PC-3 (cell line): ENCODE data around the gene EFNB1. TPM values are rescaled to one million over a fixed set of nuclear protein-coding genes. Genes with fewer than 3 reads are reported as not detected.

Source experiments
- ATAC-seq: fragments of 200-7000 bp; cut with Tn5 transposase; 2 replicates; pipeline ENCODE4 v1.9.1; 2020; ENCODE audit warnings: mild to moderate bottlenecking, moderate library complexity
- BruUV-seq: library from RNA; stranded (reverse); fragments of 400-500 nt; replicated peaks from 2 replicates; lab custom pipeline; 2021; lab: Mats Ljungman, UMichigan
- CTCF ChIA-PET: fragments of 300-600 bp; sonication (Branson Sonifier 250); formaldehyde crosslinking; loops from one replicate; lab custom pipeline; 2022; ENCODE audit warnings: antibody characterized with exemption; lab: Charles Lee
- POLR2A ChIA-PET: fragments of 300-600 bp; sonication (Branson Sonifier 250); formaldehyde crosslinking; loops from one replicate; lab custom pipeline; 2022; ENCODE audit warnings: antibody characterized with exemption; ENCODE audit not compliant: unreplicated experiment; lab: Charles Lee
- DNase-seq: peaks from one replicate; pipeline ENCODE4 v3.0.0-alpha.2; 2015
- H2AFZ ChIP-seq: fragments of 300-600 bp; sonication (generic); 2 replicates; pipeline ENCODE4 v1.6.0; 2016; ENCODE audit warnings: antibody characterized with exemption, low read length
- H3F3A ChIP-seq: fragments of 300-600 bp; sonication (generic); one replicate; pipeline ENCODE4 v1.6.0; 2017; ENCODE audit warnings: antibody characterized with exemption, low read length, control low read depth, mild to moderate bottlenecking; ENCODE audit not compliant: unreplicated experiment
- H3K27ac ChIP-seq: fragments of 300-600 bp; sonication (generic); 2 replicates; pipeline ENCODE4 v1.5.1; 2016; ENCODE audit warnings: mild to moderate bottlenecking, low read length
- H3K27me3 ChIP-seq: fragments of 300-600 bp; sonication (generic); 2 replicates; pipeline ENCODE4 v1.6.1; 2016; ENCODE audit warnings: low read length, mixed read lengths
- H3K36me3 ChIP-seq: fragments of 300-600 bp; sonication (generic); 2 replicates; pipeline ENCODE4 v1.6.1; 2016; ENCODE audit warnings: low read depth, mixed run types, low read length, mixed read lengths
- H3K4me1 ChIP-seq: fragments of 300-600 bp; sonication (generic); 2 replicates; pipeline ENCODE4 v1.5.1; 2016; ENCODE audit warnings: low read length; ENCODE audit not compliant: insufficient read depth
- H3K4me2 ChIP-seq: fragments of 300-600 bp; sonication (generic); 2 replicates; pipeline ENCODE4 v1.6.0; 2016; ENCODE audit warnings: low read length
- H3K4me3 ChIP-seq: fragments of 300-600 bp; sonication (generic); 2 replicates; pipeline ENCODE4 v1.5.1; 2016; ENCODE audit warnings: mild to moderate bottlenecking, low read length, mixed read lengths
- H3K79me2 ChIP-seq: fragments of 300-600 bp; sonication (generic); 2 replicates; pipeline ENCODE4 v1.6.1; 2017; ENCODE audit warnings: low read length, mixed read lengths
- H3K9ac ChIP-seq: fragments of 300-600 bp; sonication (generic); 2 replicates; pipeline ENCODE4 v1.6.0; 2016; ENCODE audit warnings: mild to moderate bottlenecking, low read length
- H3K9me2 ChIP-seq: fragments of 300-600 bp; sonication (generic); replicated peaks from 2 replicates; pipeline ENCODE4 v1.6.1; 2016; ENCODE audit warnings: mixed run types, low read length, mixed read lengths
- H3K9me3 ChIP-seq: fragments of 300-600 bp; sonication (generic); 2 replicates; pipeline ENCODE4 v1.6.1; 2016; ENCODE audit warnings: low read length, mixed read lengths
- H4K20me1 ChIP-seq: fragments of 300-600 bp; sonication (generic); 2 replicates; pipeline ENCODE4 v1.6.1; 2016; ENCODE audit warnings: low read length, mixed read lengths
- CTCF ChIP-seq: fragments of 300-600 bp; sonication (generic); conservative IDR thresholded peaks from 2 replicates; pipeline ENCODE4 v1.5.1; 2017; ENCODE audit warnings: antibody characterized with exemption, low read depth, mild to moderate bottlenecking, low read length
- EZH2 ChIP-seq: fragments of 300-600 bp; sonication (generic); IDR thresholded peaks from one replicate; pipeline ENCODE4 v1.6.1; 2017; ENCODE audit warnings: antibody characterized with exemption, mild to moderate bottlenecking, low read length; ENCODE audit not compliant: unreplicated experiment
- EZH2phosphoT487 ChIP-seq: fragments of 300-600 bp; sonication (generic); IDR thresholded peaks from 2 replicates; pipeline ENCODE4 v1.6.1; 2018; ENCODE audit warnings: mild to moderate bottlenecking, antibody characterized with exemption, low read length, borderline replicate concordance
- intact Hi-C: fragments of 100-400 bp; cut with micrococcal nuclease; formaldehyde crosslinking; loops from 2 replicates; pipeline ENCODE4 v1.9.0; 2023
- total RNA-seq: library from RNA; depleted of rRNA; stranded (reverse); fragments of >200 nt; gene quantifications from 2 replicates; pipeline ENCODE4 v1.2.3, GENCODE V29; 2014

The EFNB1 gene
- total RNA-seq, 1 experiment from 2014 or later: 102 TPM

GRCh38 chrX:68807818-68808217, 21.0 kb upstream of the EFNB1 start:
- no TSS peak for BruUV-seq
- H3K4me3 ChIP-seq: no peak overlapping the region
- H4K20me1 ChIP-seq: no peaks in the 10 kb centered on the region
- no peak overlapping the region for H2AFZ ChIP-seq
- ATAC-seq: peak; percentile 67
- H3K27me3 ChIP-seq: peaks cover 10% of the 10 kb centered on the region; the same call in 1 of the 2 replicates
- H3K36me3 ChIP-seq: no peaks in the 10 kb centered on the region
- POLR2A ChIA-PET: no interaction called here
- no peak overlapping the region for H3K9ac ChIP-seq
- no peaks in the 10 kb centered on the region for H3K79me2 ChIP-seq
- no peak overlapping the region for H3K4me2 ChIP-seq
- no peak for TF ChIP-seq EZH2
- TF ChIP-seq EZH2phosphoT487: no peak
- peak; percentile 60 for TF ChIP-seq CTCF
- H3F3A ChIP-seq: no peaks in the 10 kb centered on the region
- no peaks in the 10 kb centered on the region for H3K4me1 ChIP-seq
- no peaks in the 10 kb centered on the region for H3K9me2 ChIP-seq
- CTCF ChIA-PET: interaction anchor here (1.1 to 2.4 kb wide), 2 partner anchors 75 to 611 kb away, joined by 3 to 6 read pairs; no protein-coding TSS in a partner anchor
- no peak overlapping the region for H3K27ac ChIP-seq
- peak; percentile 59 for DNase-seq
- no peaks in the 10 kb centered on the region for H3K9me3 ChIP-seq
- intact Hi-C loops: loop anchor here (1.0 to 5.0 kb wide), 2 partner anchors 75 to 626 kb away; no protein-coding TSS in a partner anchor

- Histone ChIP-seq H3K4me3 (no peak overlapping the region), H3K4me1 (no peaks in the 10 kb centered on the region), H3K27me3 (peaks cover 6% of the 10 kb centered on the region; the same call in 1 of the 2 replicates), H3K36me3 (no peaks in the 10 kb centered on the region), H3K9ac (no peak overlapping the region), H3K9me2 (no peaks in the 10 kb centered on the region), H4K20me1 (no peaks in the 10 kb centered on the region), H3K9me3 (no peaks in the 10 kb centered on the region), H3F3A (no peaks in the 10 kb centered on the region), H2AFZ (no peak overlapping the region), H3K4me2 (no peak overlapping the region), H3K27ac (no peak overlapping the region), H3K79me2 (no peaks in the 10 kb centered on the region)
- ATAC-seq (no peak; the same call in 1 of the 2 replicates), DNase-seq (peak; percentile 11)
- POLR2A ChIA-PET: no interaction called here
- no peak for TF ChIP-seq EZH2
- peak; percentile 42 for TF ChIP-seq CTCF
- TF ChIP-seq EZH2phosphoT487: no peak
- intact Hi-C loops: loop anchor here (1.0 to 5.0 kb wide), 2 partner anchors 76 to 627 kb away; no protein-coding TSS in a partner anchor
- no TSS peak for BruUV-seq
- CTCF ChIA-PET: interaction anchor here (0.6 to 2.4 kb wide), 3 partner anchors 23 to 697 kb away, joined by 3 to 6 read pairs (median 3); no protein-coding TSS in a partner anchor
Measured at GRCh38 chrX:68808686-68809357, 20.0 kb upstream of the EFNB1 start.
